H1 (cell line): Measurements from ENCODE around the gene SLC2A4RG. TPM values are rescaled to one million over a fixed set of nuclear protein-coding genes. Genes with fewer than 3 reads are reported as not detected.

ENCODE experiments used
- CTCF ChIA-PET: fragments of 300-600 bp; sonication (Branson Sonifier 250); formaldehyde crosslinking; loops from one replicate; lab custom pipeline; 2021; ENCODE audit not compliant: partially characterized antibody; lab: Charles Lee
- POLR2A ChIA-PET: fragments of 300-600 bp; sonication (Branson Sonifier 250); formaldehyde crosslinking; loops from one replicate; lab custom pipeline; 2021; ENCODE audit warnings: inconsistent platforms; ENCODE audit not compliant: partially characterized antibody; lab: Charles Lee
- DNase-seq, 2 experiments: peaks; one replicate each; pipeline versions ENCODE4 v3.0.0 to v3.0.0-alpha.2; 2010 to 2022; ENCODE audit warnings: low spot score in 2 of 2, low read depth in 1 of 2, mixed read lengths in 1 of 2
- FAIRE-seq: peaks from 2 replicates; lab custom pipeline; 2011; peaks lifted over from hg19 to GRCh38; lab: Jason Lieb, UNC
- H2AFZ ChIP-seq: 2 replicates; pipeline ENCODE4 v1.8.1; 2012; ENCODE audit warnings: low read length, inconsistent platforms
- H2AK5ac ChIP-seq: 2 replicates; pipeline ENCODE4 v1.6.1; 2013; ENCODE audit warnings: low read depth, low read length
- H2BK120ac ChIP-seq: replicated peaks from 2 replicates; pipeline ENCODE3; 2013; ENCODE audit warnings: low read depth, low read length, inconsistent platforms
- H2BK12ac ChIP-seq: 2 replicates; pipeline ENCODE4 v1.6.1; 2013; ENCODE audit warnings: low read depth, low read length
- H2BK15ac ChIP-seq: 2 replicates; pipeline ENCODE4 v1.6.1; 2013; ENCODE audit warnings: low read length
- H2BK20ac ChIP-seq: 2 replicates; pipeline ENCODE4 v1.6.1; 2013; ENCODE audit warnings: low read length
- H2BK5ac ChIP-seq: 2 replicates; pipeline ENCODE4 v1.6.1; 2013; ENCODE audit warnings: low read depth, low read length
- H3K14ac ChIP-seq: 2 replicates; pipeline ENCODE4 v1.6.1; 2013; ENCODE audit warnings: inconsistent platforms; ENCODE audit not compliant: insufficient read length
- H3K18ac ChIP-seq: 2 replicates; pipeline ENCODE4 v1.6.1; 2013; ENCODE audit warnings: low read length; ENCODE audit errors: extremely low read depth
- H3K23ac ChIP-seq: 2 replicates; pipeline ENCODE4 v1.6.1; 2013; ENCODE audit warnings: inconsistent platforms; ENCODE audit not compliant: insufficient read length
- H3K23me2 ChIP-seq: 2 replicates; pipeline ENCODE4 v1.6.1; 2013; ENCODE audit warnings: low read depth, low read length
- H3K27ac ChIP-seq: 2 replicates; pipeline ENCODE4 v1.6.1; 2011; ENCODE audit warnings: low read depth, low read length, inconsistent platforms
- H3K27me3 ChIP-seq, 4 experiments: replicated peaks in 1 of 4; 1 replicate in 1 of 4; 2 replicates in 3 of 4; pipeline versions ENCODE4 v1.6.1 to v1.8.1; 2011 to 2013; ENCODE audit warnings: low read length in 3 of 4, mild to moderate bottlenecking in 3 of 4, inconsistent platforms in 2 of 4, mixed read lengths in 2 of 4, moderate library complexity in 1 of 4; ENCODE audit not compliant: control insufficient read depth in 3 of 4, insufficient read depth in 3 of 4; ENCODE audit errors: extremely low read depth in 1 of 4
- H3K36me3 ChIP-seq, 4 experiments: 2 replicates each; pipeline versions ENCODE4 v1.6.1 to v1.8.1; 2011 to 2013; ENCODE audit warnings: mild to moderate bottlenecking in 4 of 4, low read length in 3 of 4, moderate library complexity in 2 of 4, control low read depth in 1 of 4, inconsistent platforms in 1 of 4; ENCODE audit not compliant: insufficient read depth in 4 of 4, control insufficient read depth in 2 of 4
- H3K4ac ChIP-seq: replicated peaks from 2 replicates; pipeline ENCODE3; 2013; ENCODE audit warnings: low read length, low read depth, mixed read lengths, inconsistent platforms; ENCODE audit not compliant: insufficient read length
- H3K4me1 ChIP-seq, 4 experiments: replicated peaks in 1 of 4; 1 replicate in 1 of 4; 2 replicates in 3 of 4; pipeline versions ENCODE4 v1.6.1 to v1.8.1; 2011 to 2013; ENCODE audit warnings: low read length in 3 of 4, inconsistent platforms in 2 of 4, mixed read lengths in 1 of 4; ENCODE audit not compliant: insufficient read depth in 4 of 4, control insufficient read depth in 3 of 4
- H3K4me2 ChIP-seq, 2 experiments: 2 replicates each; pipeline versions ENCODE4 v1.6.1 to v1.8.1; 2011 to 2013; ENCODE audit warnings: low read depth in 2 of 2, low read length in 2 of 2, control low read depth in 1 of 2, inconsistent platforms in 1 of 2, mild to moderate bottlenecking in 1 of 2; ENCODE audit not compliant: insufficient read depth in 1 of 2
- H3K4me3 ChIP-seq, 4 experiments: fragments of 200-600, 300-600 bp in 1 of 4; sonication (generic), shearing (Covaris generic), sonication (Bioruptor Twin) in 1 of 4; 2 replicates each; pipeline versions ENCODE4 v1.5.1 to v1.8.1; 2011 to 2016; ENCODE audit warnings: low read length in 4 of 4, low read depth in 3 of 4, control low read depth in 2 of 4, inconsistent platforms in 2 of 4, mild to moderate bottlenecking in 2 of 4, mixed read lengths in 1 of 4, moderate library complexity in 1 of 4; ENCODE audit not compliant: insufficient read depth in 2 of 4; ENCODE audit errors: extremely low read depth in 1 of 4
- H3K56ac ChIP-seq: replicated peaks from 2 replicates; pipeline ENCODE3; 2013; ENCODE audit warnings: low read depth, mild to moderate bottlenecking, mixed read lengths, low read length, inconsistent platforms; ENCODE audit not compliant: insufficient read length
- H3K79me1 ChIP-seq: 2 replicates; pipeline ENCODE4 v1.6.1; 2013; ENCODE audit warnings: low read depth, low read length, control low read depth
- H3K79me2 ChIP-seq, 2 experiments: 2 replicates each; pipeline versions ENCODE4 v1.6.1 to v1.8.1; 2012 to 2013; ENCODE audit warnings: low read length in 2 of 2, mild to moderate bottlenecking in 2 of 2, inconsistent platforms in 1 of 2; ENCODE audit not compliant: insufficient read depth in 2 of 2, control insufficient read depth in 1 of 2
- H3K9ac ChIP-seq, 4 experiments: replicated peaks in 1 of 4; 1 replicate in 1 of 4; 2 replicates in 3 of 4; pipeline versions ENCODE4 v1.6.1 to v1.8.1; 2011 to 2013; ENCODE audit warnings: low read depth in 3 of 4, low read length in 3 of 4, control low read depth in 2 of 4, mild to moderate bottlenecking in 2 of 4, moderate library complexity in 2 of 4, inconsistent platforms in 1 of 4; ENCODE audit errors: extremely low read depth in 1 of 4
- H3K9me3 ChIP-seq, 2 experiments: 2 replicates each; pipeline versions ENCODE4 v1.6.1 to v1.8.1; 2012 to 2013; ENCODE audit warnings: mild to moderate bottlenecking in 2 of 2, moderate library complexity in 2 of 2, control low read depth in 1 of 2, inconsistent platforms in 1 of 2, low read depth in 1 of 2, low read length in 1 of 2, mixed read lengths in 1 of 2; ENCODE audit not compliant: insufficient read depth in 2 of 2
- H4K20me1 ChIP-seq, 2 experiments: replicated peaks in 1 of 2; 2 replicates each; pipeline versions ENCODE3 to v1.8.1; 2011 to 2013; ENCODE audit warnings: inconsistent platforms in 2 of 2, low read length in 2 of 2, mild to moderate bottlenecking in 1 of 2; ENCODE audit not compliant: insufficient read depth in 2 of 2, control insufficient read depth in 1 of 2
- H4K5ac ChIP-seq: 2 replicates; pipeline ENCODE4 v1.6.1; 2013; ENCODE audit warnings: low read length, low read depth, mixed read lengths, inconsistent platforms; ENCODE audit not compliant: insufficient read length
- H4K8ac ChIP-seq: 2 replicates; pipeline ENCODE4 v1.8.0; 2013; ENCODE audit warnings: mild to moderate bottlenecking, moderate library complexity, low read length, inconsistent platforms; ENCODE audit not compliant: insufficient read depth; ENCODE audit errors: extremely low read depth
- H4K91ac ChIP-seq: replicated peaks from 2 replicates; pipeline ENCODE3; 2013; ENCODE audit warnings: low read length, mixed read lengths, inconsistent platforms; ENCODE audit not compliant: insufficient read length
- YY1 ChIP-seq: IDR thresholded peaks from 2 replicates; pipeline ENCODE4 v1.6.1; 2011; ENCODE audit warnings: low read depth, mild to moderate bottlenecking, low read length
- WGBS, 2 experiments: shearing (Covaris generic) in 1 of 2; methylation state at CpG; one replicate each; pipeline versions ENCODE4 v1.1.6 to v1.1.7; 2013 to 2015; ENCODE audit warnings: low lambda C conversion rate in 2 of 2, mixed read lengths in 2 of 2, inconsistent platforms in 1 of 2, low coverage in 1 of 2, missing lambda C conversion rate in 1 of 2; ENCODE audit not compliant: insufficient replicate concordance in 2 of 2, insufficient coverage in 1 of 2, insufficient read length in 1 of 2; ENCODE audit errors: extremely low coverage in 1 of 2, missing lambda C conversion rate in 1 of 2; 5-methylcytosine and 5-hydroxymethylcytosine counted together
- polyA plus RNA-seq, 7 experiments: library from polyadenylated mRNA; depleted of rRNA in 3 of 7; stranded (reverse) in 5 of 7; unstranded in 2 of 7; fragments of >200 nt in 5 of 7; fragments of 200-250 nt in 2 of 7; gene quantifications; 1 replicate in 5 of 7; 2 replicates in 1 of 7; 4 replicates in 1 of 7; pipeline versions ENCODE4 v1.2.1 to v1.2.3, GENCODE V29; 2011 to 2013; ENCODE audit warnings: missing spikeins in 2 of 7, mixed read lengths in 2 of 7
- total RNA-seq: library from RNA; stranded (reverse); fragmentation: NEBNext Ultra II Directional; extraction: Animal tissue kit (Norgen Biotek cat#: 25700); gene quantifications from 2 replicates; pipeline ENCODE4 v1.2.1, GENCODE V29; 2021
- TF ChIP-seq, protein P1 (sequence below), 3 experiments: IDR thresholded peaks; 1 replicate in 2 of 3; 2 replicates in 1 of 3; pipeline versions ENCODE4 v1.5.1 to v1.6.1; 2011; ENCODE audit warnings: low read length in 3 of 3, mild to moderate bottlenecking in 3 of 3, inconsistent platforms in 2 of 3, low read depth in 1 of 3, moderate library complexity in 1 of 3; ENCODE audit not compliant: insufficient read depth in 1 of 3; ENCODE audit errors: control extremely low read depth in 1 of 3

The SLC2A4RG gene
- total and polyA plus RNA-seq, 2 of the 8 experiments (the other 6 are each of a cell fraction or from before 2014, with no cell fraction given) = 15.9 to 29.1 TPM

- CTCF ChIA-PET = interaction anchor here (0.6 to 10.7 kb wide), 11 partner anchors 10 to 100 kb away, joined by 3 to 191 read pairs (median 3); partner anchors contain the start of gene ABHD16B
- no peak for DNase-seq
- no peak overlapping the region for H3K4me3 ChIP-seq
- H3K23me2 ChIP-seq = peaks cover 7% of the 10 kb centered on the region; the same call in 1 of the 2 replicates
- no peaks in the 10 kb centered on the region; a peak in 1 of 8 replicates for H3K36me3 ChIP-seq
- peak overlapping the region; percentile 38 for H3K4ac ChIP-seq
- no peak overlapping the region for H3K27ac ChIP-seq
- H3K4me2 ChIP-seq = no peak overlapping the region
- peaks cover 0 to 3% of the 10 kb centered on the region in 2 experiments; a peak in 1 of 4 replicates for H3K9me3 ChIP-seq
- no peak overlapping the region for H3K14ac ChIP-seq
- H2BK15ac ChIP-seq = no peak overlapping the region
- peaks cover 4 to 11% of the 10 kb centered on the region in 2 experiments; a peak in 2 of 4 replicates for H3K79me2 ChIP-seq
- 93% methylated on average over 9 of the region's 9 CpGs; no CpG with 5 or more reads in 1 of the 2 experiments for WGBS, 2 experiments
- no peak overlapping the region for H2AFZ ChIP-seq
- no peak overlapping the region for H4K8ac ChIP-seq
- no peak overlapping the region for H2BK120ac ChIP-seq
- H3K56ac ChIP-seq = no peak overlapping the region
- H3K79me1 ChIP-seq = peaks cover 12% of the 10 kb centered on the region
- no peak overlapping the region for H4K5ac ChIP-seq
- H2BK12ac ChIP-seq = no peak overlapping the region
- H2BK20ac ChIP-seq = no peak overlapping the region
- H2BK5ac ChIP-seq = no peak overlapping the region
- TF ChIP-seq, protein P1, sequence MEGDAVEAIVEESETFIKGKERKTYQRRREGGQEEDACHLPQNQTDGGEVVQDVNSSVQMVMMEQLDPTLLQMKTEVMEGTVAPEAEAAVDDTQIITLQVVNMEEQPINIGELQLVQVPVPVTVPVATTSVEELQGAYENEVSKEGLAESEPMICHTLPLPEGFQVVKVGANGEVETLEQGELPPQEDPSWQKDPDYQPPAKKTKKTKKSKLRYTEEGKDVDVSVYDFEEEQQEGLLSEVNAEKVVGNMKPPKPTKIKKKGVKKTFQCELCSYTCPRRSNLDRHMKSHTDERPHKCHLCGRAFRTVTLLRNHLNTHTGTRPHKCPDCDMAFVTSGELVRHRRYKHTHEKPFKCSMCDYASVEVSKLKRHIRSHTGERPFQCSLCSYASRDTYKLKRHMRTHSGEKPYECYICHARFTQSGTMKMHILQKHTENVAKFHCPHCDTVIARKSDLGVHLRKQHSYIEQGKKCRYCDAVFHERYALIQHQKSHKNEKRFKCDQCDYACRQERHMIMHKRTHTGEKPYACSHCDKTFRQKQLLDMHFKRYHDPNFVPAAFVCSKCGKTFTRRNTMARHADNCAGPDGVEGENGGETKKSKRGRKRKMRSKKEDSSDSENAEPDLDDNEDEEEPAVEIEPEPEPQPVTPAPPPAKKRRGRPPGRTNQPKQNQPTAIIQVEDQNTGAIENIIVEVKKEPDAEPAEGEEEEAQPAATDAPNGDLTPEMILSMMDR (IDR thresholded peaks at IDR 0.05; ENCODE audit: control extremely low read depth in 1 of 3, insufficient read depth in 1 of 3, low read depth in 1 of 3, low read length in 3 of 3) = peak; percentile 32 to 42 (median 35)
- no peak for TF ChIP-seq YY1
- TF ChIP-seq, all 59 proteins: peak for 1
- Histone ChIP-seq H3K27me3 (no peaks in the 10 kb centered on the region), H4K91ac (no peak overlapping the region), H3K9ac (no peak overlapping the region), H3K4me1 (peaks cover 0 to 9% (median 6%) of the 10 kb centered on the region in 4 experiments; a peak in 5 of 7 replicates), H2AK5ac (no peak overlapping the region), H3K18ac (no peak overlapping the region), H3K23ac (no peak overlapping the region), H4K20me1 (peaks cover 3 to 14% of the 10 kb centered on the region in 2 experiments)
- POLR2A ChIA-PET = interaction anchor here (1.2 kb wide), 1 partner anchor 69 kb away, joined by 3 read pairs; no protein-coding TSS in a partner anchor
- no peak for FAIRE-seq
Measured at GRCh38 chr20:63778857-63779256, 39.3 kb downstream of the SLC2A4RG start.
